Esophagus muscularis mucosa (tissue), 4 donors: ENCODE results near the gene MLLT3.

Experiments used
- EP300 ChIP-seq: sonication (generic); formaldehyde crosslinking; IDR thresholded peaks from one replicate; pipeline ENCODE4 v1.6.1; 2017; ENCODE audit warnings: antibody characterized with exemption
- POLR2A ChIP-seq: fragments of 450-650 bp; IDR thresholded peaks from one replicate; pipeline ENCODE4 v1.6.1; 2017; ENCODE audit warnings: antibody characterized with exemption, moderate library complexity, mild to moderate bottlenecking, low read depth
- POLR2AphosphoS5 ChIP-seq, 2 donors: sonication (generic); formaldehyde crosslinking; IDR thresholded peaks; one replicate each; pipeline ENCODE4 v1.6.1; 2017; ENCODE audit warnings: antibody characterized with exemption in 2 of 2
- TF ChIP-seq, protein P1 (sequence below), 3 experiments: fragments of 200-600 bp in 2 of 3; fragments of 450-650 bp in 1 of 3; sonication (generic) in 2 of 3; IDR thresholded peaks; one replicate each; pipeline ENCODE4 v1.5.1; 2017 to 2019; ENCODE audit warnings: antibody characterized with exemption in 3 of 3, mild to moderate bottlenecking in 2 of 3, moderate library complexity in 1 of 3

DNA sequence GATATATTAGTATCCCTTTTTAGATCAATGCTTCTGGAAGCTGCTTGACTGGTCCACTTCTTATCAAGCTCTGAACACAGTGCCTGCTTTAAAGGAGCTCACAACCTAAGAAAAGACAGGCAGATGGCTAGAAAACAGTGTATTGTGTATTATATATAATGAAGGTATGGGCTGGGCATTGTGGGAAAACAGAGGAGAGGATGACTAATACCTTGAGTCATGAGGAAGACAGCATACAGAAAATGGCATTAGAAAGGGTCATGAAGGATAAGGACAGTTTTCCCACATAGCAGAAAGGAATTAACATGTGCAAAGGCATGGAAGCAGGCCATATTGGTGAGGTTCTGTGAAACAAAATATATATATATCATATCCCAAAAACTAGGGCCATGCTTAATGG is 309.6 kb downstream of the MLLT3 start:
- TF ChIP-seq, protein P1, sequence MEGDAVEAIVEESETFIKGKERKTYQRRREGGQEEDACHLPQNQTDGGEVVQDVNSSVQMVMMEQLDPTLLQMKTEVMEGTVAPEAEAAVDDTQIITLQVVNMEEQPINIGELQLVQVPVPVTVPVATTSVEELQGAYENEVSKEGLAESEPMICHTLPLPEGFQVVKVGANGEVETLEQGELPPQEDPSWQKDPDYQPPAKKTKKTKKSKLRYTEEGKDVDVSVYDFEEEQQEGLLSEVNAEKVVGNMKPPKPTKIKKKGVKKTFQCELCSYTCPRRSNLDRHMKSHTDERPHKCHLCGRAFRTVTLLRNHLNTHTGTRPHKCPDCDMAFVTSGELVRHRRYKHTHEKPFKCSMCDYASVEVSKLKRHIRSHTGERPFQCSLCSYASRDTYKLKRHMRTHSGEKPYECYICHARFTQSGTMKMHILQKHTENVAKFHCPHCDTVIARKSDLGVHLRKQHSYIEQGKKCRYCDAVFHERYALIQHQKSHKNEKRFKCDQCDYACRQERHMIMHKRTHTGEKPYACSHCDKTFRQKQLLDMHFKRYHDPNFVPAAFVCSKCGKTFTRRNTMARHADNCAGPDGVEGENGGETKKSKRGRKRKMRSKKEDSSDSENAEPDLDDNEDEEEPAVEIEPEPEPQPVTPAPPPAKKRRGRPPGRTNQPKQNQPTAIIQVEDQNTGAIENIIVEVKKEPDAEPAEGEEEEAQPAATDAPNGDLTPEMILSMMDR (IDR thresholded peaks at IDR 0.05): no peak
- TF ChIP-seq POLR2A (no peak), POLR2AphosphoS5 (IDR thresholded peaks at IDR 0.05) (no peak), EP300 (no peak)
